ENCODE data around the gene PKD1. TPM values are rescaled to one million over a fixed set of nuclear protein-coding genes. Genes with fewer than 3 reads are reported as not detected.

Gene PKD1
- total and polyA plus RNA-seq, 2 of the 13 experiments (the other 11 are each of a cell fraction or from before 2014, with no cell fraction given): 22.1 to 23.0 TPM

DNA sequence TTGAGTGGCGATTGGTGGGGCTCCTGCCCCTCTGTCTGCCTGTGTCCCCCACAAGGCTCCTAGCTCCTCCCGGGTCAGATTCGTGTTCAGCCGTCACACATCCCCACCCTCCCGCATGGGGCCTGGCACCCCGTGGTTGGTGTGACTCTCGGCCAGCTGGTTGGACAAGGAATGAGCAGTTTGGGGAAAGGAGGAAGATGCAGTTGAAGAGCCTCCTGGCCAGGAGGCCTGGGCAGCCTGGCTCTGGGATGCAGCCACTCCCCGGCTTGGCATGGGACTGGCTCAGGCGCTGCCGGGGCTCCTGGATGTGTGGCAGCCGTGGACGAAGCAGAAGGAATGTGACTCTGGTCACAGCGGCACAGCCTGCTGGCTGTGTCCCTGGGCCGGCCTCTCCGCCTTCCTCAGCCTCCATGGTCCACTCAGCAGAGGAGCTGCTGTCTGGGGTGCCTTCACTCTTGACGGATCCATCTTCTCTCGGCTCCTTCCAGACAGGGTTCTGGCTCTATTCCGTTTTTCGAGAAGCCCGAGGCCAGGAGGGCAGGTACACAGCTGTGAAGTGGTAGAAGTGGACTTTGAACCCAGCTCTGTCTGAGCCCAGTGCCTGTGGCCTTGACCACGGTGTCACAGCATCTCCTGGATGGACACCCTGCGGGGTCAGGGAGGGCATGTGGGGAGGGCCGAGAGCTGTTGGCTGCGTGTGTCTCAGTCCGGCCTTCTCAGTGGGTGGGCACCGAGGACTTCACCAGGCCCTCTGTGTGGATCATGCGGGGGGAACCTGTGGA, 22.0 kb upstream of the PKD1 start (continued):
- TF ChIP-seq, protein P1, sequence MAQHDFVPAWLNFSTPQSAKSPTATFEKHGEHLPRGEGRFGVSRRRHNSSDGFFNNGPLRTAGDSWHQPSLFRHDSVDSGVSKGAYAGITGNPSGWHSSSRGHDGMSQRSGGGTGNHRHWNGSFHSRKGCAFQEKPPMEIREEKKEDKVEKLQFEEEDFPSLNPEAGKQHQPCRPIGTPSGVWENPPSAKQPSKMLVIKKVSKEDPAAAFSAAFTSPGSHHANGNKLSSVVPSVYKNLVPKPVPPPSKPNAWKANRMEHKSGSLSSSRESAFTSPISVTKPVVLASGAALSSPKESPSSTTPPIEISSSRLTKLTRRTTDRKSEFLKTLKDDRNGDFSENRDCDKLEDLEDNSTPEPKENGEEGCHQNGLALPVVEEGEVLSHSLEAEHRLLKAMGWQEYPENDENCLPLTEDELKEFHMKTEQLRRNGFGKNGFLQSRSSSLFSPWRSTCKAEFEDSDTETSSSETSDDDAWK (CRISPR knock-in tag; IDR thresholded peaks at IDR 0.05): no peak
- TF ChIP-seq HNF4G (IDR thresholded peaks at IDR 0.05; ENCODE audit: borderline replicate concordance, low read depth, low read length): peak; percentile 96
- peak; percentile 99 for TF ChIP-seq HNF4G (CRISPR knock-in tag; IDR thresholded peaks at IDR 0.05; ENCODE audit: borderline replicate concordance, low read depth)
- TF ChIP-seq, protein P2, sequence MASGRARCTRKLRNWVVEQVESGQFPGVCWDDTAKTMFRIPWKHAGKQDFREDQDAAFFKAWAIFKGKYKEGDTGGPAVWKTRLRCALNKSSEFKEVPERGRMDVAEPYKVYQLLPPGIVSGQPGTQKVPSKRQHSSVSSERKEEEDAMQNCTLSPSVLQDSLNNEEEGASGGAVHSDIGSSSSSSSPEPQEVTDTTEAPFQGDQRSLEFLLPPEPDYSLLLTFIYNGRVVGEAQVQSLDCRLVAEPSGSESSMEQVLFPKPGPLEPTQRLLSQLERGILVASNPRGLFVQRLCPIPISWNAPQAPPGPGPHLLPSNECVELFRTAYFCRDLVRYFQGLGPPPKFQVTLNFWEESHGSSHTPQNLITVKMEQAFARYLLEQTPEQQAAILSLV (CRISPR knock-in tag; IDR thresholded peaks at IDR 0.05; ENCODE audit: borderline replicate concordance): 0 out of 2 replicates have a peak, but pooled peaks have one; percentile 27
- no peak for TF ChIP-seq ETV6 (CRISPR knock-in tag; conservative IDR thresholded peaks at IDR 0.05)
- TF ChIP-seq ZBTB38 (CRISPR knock-in tag; IDR thresholded peaks at IDR 0.05): no peak
- TF ChIP-seq HOXA7 (CRISPR knock-in tag; IDR thresholded peaks at IDR 0.05): no peak
- TF ChIP-seq, protein P3, sequence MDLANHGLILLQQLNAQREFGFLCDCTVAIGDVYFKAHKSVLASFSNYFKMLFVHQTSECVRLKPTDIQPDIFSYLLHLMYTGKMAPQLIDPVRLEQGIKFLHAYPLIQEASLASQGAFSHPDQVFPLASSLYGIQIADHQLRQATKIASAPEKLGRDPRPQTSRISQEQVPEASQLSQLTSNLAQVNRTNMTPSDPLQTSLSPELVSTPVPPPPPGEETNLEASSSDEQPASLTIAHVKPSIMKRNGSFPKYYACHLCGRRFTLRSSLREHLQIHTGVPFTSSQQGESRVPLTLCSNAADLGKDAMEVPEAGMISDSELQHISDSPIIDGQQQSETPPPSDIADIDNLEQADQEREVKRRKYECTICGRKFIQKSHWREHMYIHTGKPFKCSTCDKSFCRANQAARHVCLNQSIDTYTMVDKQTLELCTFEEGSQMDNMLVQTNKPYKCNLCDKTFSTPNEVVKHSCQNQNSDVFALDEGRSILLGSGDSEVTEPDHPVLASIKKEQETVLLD (CRISPR knock-in tag; IDR thresholded peaks at IDR 0.05; ENCODE audit: low read depth): no peak
- no peak; the same call in 1 of the 2 replicates for TF ChIP-seq ZNF747 (CRISPR knock-in tag; IDR thresholded peaks at IDR 0.05; ENCODE audit: borderline replicate concordance)
- 0 out of 2 replicates have a peak, but pooled peaks have one; percentile 43 for TF ChIP-seq ZFP1 (CRISPR knock-in tag; IDR thresholded peaks at IDR 0.05)
- TF ChIP-seq, protein P4, sequence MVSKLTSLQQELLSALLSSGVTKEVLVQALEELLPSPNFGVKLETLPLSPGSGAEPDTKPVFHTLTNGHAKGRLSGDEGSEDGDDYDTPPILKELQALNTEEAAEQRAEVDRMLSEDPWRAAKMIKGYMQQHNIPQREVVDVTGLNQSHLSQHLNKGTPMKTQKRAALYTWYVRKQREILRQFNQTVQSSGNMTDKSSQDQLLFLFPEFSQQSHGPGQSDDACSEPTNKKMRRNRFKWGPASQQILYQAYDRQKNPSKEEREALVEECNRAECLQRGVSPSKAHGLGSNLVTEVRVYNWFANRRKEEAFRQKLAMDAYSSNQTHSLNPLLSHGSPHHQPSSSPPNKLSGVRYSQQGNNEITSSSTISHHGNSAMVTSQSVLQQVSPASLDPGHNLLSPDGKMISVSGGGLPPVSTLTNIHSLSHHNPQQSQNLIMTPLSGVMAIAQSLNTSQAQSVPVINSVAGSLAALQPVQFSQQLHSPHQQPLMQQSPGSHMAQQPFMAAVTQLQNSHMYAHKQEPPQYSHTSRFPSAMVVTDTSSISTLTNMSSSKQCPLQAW (CRISPR knock-in tag; IDR thresholded peaks at IDR 0.05): 0 out of 2 replicates have a peak, but pooled peaks have one; percentile 56
- TF ChIP-seq RAD21 (CRISPR knock-in tag; IDR thresholded peaks at IDR 0.05): no peak
- no peak for TF ChIP-seq PTBP1 (IDR thresholded peaks at IDR 0.05; ENCODE audit: low read depth, low read length, poor library complexity, severe bottlenecking)
- peak; percentile 44; the same call in 1 of the 2 replicates for TF ChIP-seq SAFB2 (CRISPR knock-in tag; IDR thresholded peaks at IDR 0.05; ENCODE audit: borderline replicate concordance, low read depth)
- no peak for TF ChIP-seq SOX6 (IDR thresholded peaks at IDR 0.05)
- TF ChIP-seq SOX6 (CRISPR knock-in tag; IDR thresholded peaks at IDR 0.05): peak; percentile 79
- peak; percentile 74; the same call in 1 of the 2 replicates for TF ChIP-seq ZBTB7B (CRISPR knock-in tag; IDR thresholded peaks at IDR 0.05)
- no peak for TF ChIP-seq NFE2L2 (IDR thresholded peaks at IDR 0.05; ENCODE audit: low read length)
- TF ChIP-seq NCOA1 (CRISPR knock-in tag; IDR thresholded peaks at IDR 0.05): no peak
- 0 out of 2 replicates have a peak, but pooled peaks have one; percentile 34 for TF ChIP-seq SOX13 (IDR thresholded peaks at IDR 0.05)
- TF ChIP-seq SOX13 (CRISPR knock-in tag; conservative IDR thresholded peaks at IDR 0.05 in 1 of 2, IDR thresholded peaks at IDR 0.05 in 1 of 2): peak in 1 of 2 experiments; percentile 81; a peak in 2 of 4 replicates
- 0 out of 2 replicates have a peak, but pooled peaks have one; percentile 21 for TF ChIP-seq ZNF563 (CRISPR knock-in tag; IDR thresholded peaks at IDR 0.05)
- peak; percentile 58; the same call in 1 of the 2 replicates for TF ChIP-seq ARNT2 (CRISPR knock-in tag; IDR thresholded peaks at IDR 0.05; ENCODE audit: low read depth)
- TF ChIP-seq GATAD1 (CRISPR knock-in tag; IDR thresholded peaks at IDR 0.05): peak; percentile 58
